ENCODE data around the gene C1QTNF7.

Gene C1QTNF7

DNA sequence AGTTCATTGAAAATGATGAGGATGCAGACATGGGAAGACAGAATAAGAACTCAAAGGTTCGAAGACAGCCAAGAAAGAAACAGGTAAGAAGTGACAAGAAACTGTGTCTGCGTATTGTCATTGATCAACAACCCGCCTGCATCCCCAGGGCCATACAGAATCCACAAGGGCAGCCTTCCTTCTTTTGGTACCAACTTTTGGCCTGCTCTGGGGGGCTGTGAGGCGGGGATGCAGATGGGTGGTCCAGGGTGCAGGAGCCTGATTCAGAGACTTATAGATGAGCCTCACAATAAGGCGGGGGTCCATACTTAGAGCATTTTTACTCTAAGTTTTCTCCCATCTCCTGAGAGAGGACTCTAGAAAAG lies 50.9 kb downstream of the C1QTNF7 start:
- no peaks in the 10 kb centered on the region for H3K4me1 ChIP-seq (ENCODE audit: control insufficient read depth, insufficient read depth, low read length, poor library complexity, severe bottlenecking)
- H3K27me3 ChIP-seq (replicated peaks; ENCODE audit: control insufficient read depth, insufficient read depth, low read length, poor library complexity, severe bottlenecking), result no peaks in the 10 kb centered on the region
- no peak overlapping the region for H3K27ac ChIP-seq (ENCODE audit: insufficient read depth, low read length, poor library complexity, severe bottlenecking)
- no peak for DNase-seq
- no peak overlapping the region for H3K4me3 ChIP-seq (ENCODE audit: insufficient read depth, low read depth, low read length, poor library complexity, severe bottlenecking)
- no peaks in the 10 kb centered on the region for H3K36me3 ChIP-seq (ENCODE audit: control insufficient read depth, insufficient read depth, low read length)
- no peaks in the 10 kb centered on the region for H3K9me3 ChIP-seq (ENCODE audit: control insufficient read depth, low read length)

DNA sequence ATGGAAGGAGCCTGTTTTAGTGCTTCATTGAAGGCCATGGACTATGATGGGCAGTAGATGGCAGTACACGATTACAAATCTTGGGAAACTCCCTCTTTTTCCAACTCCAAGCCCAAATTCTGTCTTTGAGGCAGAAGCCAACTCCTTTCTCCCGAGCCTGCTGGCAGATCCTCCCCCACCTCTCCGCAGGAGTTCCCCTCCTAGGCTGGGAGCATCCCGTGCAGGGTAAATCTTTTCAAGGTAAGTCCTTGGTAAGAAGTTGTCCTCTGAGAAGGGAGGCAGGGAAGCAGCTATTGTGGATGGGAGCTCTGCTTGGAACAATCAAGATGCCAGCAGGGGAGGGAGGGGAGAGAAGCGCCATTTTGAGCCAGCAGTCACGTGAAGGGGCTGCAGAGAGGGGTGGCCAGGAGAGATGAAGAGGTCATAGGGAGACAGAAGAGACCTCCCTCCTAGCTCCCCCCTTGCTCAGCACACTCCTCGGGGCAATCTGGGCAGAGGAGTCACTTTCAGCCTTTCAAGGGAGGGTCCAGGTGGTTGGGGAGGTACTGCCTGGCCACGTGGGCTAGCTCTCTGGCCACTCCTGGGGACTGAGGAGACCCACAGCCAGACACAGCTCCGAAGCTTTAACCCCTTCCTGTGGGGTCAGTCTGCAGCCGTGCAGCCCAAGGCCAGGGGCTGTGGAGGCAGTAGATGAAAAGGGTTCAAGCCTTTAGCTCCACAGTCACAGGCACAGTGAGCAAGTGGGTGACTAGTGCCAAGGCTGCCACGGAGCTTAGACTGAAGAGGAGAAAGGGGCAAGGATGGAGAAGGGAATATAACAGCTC lies 51.5 kb downstream of the C1QTNF7 start:
- no peak overlapping the region for H3K4me3 ChIP-seq (ENCODE audit: insufficient read depth, low read depth, low read length, poor library complexity, severe bottlenecking)
- no peak for DNase-seq
- H3K27ac ChIP-seq (ENCODE audit: insufficient read depth, low read length, poor library complexity, severe bottlenecking), result no peak overlapping the region

DNA sequence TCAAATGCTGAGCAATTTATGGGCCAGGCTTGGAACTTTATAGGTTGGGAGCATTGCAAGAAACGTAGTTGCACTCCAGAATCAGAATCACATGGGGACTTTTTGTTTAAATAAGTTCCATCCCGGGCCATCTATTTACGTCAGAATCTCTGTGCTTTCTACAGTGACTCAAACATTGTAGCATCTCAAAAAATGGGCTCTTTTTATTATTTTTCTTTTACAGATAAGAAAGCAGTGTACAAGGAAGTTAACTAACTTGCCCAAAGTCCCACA lies 52.0 kb downstream of the C1QTNF7 start:
- Histone ChIP-seq H3K9me3 (ENCODE audit: control insufficient read depth, low read length) (no peaks in the 10 kb centered on the region), H3K36me3 (ENCODE audit: control insufficient read depth, insufficient read depth, low read length) (no peaks in the 10 kb centered on the region), H3K27me3 (replicated peaks; ENCODE audit: control insufficient read depth, insufficient read depth, low read length, poor library complexity, severe bottlenecking) (no peaks in the 10 kb centered on the region), H3K27ac (ENCODE audit: insufficient read depth, low read length, poor library complexity, severe bottlenecking) (no peak overlapping the region), H3K4me3 (ENCODE audit: insufficient read depth, low read depth, low read length, poor library complexity, severe bottlenecking) (no peak overlapping the region), H3K4me1 (ENCODE audit: control insufficient read depth, insufficient read depth, low read length, poor library complexity, severe bottlenecking) (no peaks in the 10 kb centered on the region)
- no peak for DNase-seq

More for the DNA sequence above, 51.5 kb downstream of the C1QTNF7 start:
- H3K9me3 ChIP-seq (ENCODE audit: control insufficient read depth, low read length), result no peaks in the 10 kb centered on the region
- H3K27me3 ChIP-seq (replicated peaks; ENCODE audit: control insufficient read depth, insufficient read depth, low read length, poor library complexity, severe bottlenecking), result no peaks in the 10 kb centered on the region
- H3K4me1 ChIP-seq (ENCODE audit: control insufficient read depth, insufficient read depth, low read length, poor library complexity, severe bottlenecking), result no peaks in the 10 kb centered on the region
- no peaks in the 10 kb centered on the region for H3K36me3 ChIP-seq (ENCODE audit: control insufficient read depth, insufficient read depth, low read length)

DNA sequence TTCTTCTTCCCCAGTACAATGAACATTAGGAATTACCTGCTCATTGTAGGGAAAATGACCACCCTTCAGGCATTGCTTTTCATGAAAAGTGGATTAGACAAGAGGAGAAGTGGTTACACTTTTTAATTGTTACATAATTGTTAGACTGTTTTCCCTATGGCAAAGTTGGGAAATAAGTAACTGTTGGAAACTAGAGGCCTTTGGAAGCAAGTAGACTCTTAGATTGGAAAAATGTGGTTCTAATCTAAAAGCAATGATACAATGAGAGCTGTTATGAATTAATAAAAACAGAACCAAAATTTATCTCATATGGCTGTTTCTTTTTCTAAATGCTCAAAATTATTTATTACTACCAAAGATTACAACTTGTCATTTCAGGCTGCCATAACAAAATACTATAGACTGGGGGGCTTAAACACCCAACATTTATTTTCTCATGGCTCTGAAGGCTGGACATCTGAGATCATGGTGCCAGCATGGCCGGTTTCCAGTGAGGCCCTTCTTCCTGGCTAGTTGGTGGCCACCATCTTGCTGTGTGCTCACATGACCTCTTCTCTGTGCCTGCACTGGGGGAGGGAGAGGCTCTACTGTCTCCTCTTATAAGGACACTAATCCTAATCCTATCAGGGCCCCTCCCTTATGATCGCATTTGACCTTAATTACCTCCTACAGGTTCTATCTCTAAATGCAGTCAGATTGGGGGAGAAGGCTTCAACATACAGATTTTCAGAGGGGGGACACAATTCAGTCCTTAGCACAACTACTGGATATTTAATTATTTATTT lies 54.3 kb downstream of the C1QTNF7 start:
- DNase-seq, result no peak
- H3K4me3 ChIP-seq (ENCODE audit: insufficient read depth, low read depth, low read length, poor library complexity, severe bottlenecking), result no peak overlapping the region
- no peaks in the 10 kb centered on the region for H3K4me1 ChIP-seq (ENCODE audit: control insufficient read depth, insufficient read depth, low read length, poor library complexity, severe bottlenecking)
- H3K27ac ChIP-seq (ENCODE audit: insufficient read depth, low read length, poor library complexity, severe bottlenecking), result no peak overlapping the region
- no peaks in the 10 kb centered on the region for H3K27me3 ChIP-seq (replicated peaks; ENCODE audit: control insufficient read depth, insufficient read depth, low read length, poor library complexity, severe bottlenecking)
- no peaks in the 10 kb centered on the region for H3K9me3 ChIP-seq (ENCODE audit: control insufficient read depth, low read length)
- no peaks in the 10 kb centered on the region for H3K36me3 ChIP-seq (ENCODE audit: control insufficient read depth, insufficient read depth, low read length)

DNA sequence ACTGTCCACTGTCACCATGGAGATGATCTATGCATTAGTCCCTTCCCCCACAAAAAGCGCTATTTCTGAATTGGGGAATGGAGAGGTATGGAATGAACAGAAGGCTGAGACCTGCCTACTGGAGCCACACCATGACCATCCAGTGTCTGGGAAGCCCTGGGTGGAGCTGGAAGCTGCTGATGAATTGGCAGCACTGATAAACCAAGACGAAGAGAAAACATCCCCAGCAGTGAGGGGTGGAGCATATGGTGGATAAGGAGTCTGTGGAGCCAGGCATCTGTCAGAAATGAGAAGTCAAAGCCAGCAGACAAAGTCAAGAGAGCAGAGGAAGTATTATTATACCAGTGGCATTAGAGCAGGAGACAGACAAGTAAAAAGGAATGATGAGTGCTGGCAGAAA lies 55.0 kb downstream of the C1QTNF7 start:
- Histone ChIP-seq H3K27ac (ENCODE audit: insufficient read depth, low read length, poor library complexity, severe bottlenecking) (no peak overlapping the region), H3K9me3 (ENCODE audit: control insufficient read depth, low read length) (no peaks in the 10 kb centered on the region), H3K27me3 (replicated peaks; ENCODE audit: control insufficient read depth, insufficient read depth, low read length, poor library complexity, severe bottlenecking) (no peaks in the 10 kb centered on the region), H3K4me1 (ENCODE audit: control insufficient read depth, insufficient read depth, low read length, poor library complexity, severe bottlenecking) (no peaks in the 10 kb centered on the region), H3K36me3 (ENCODE audit: control insufficient read depth, insufficient read depth, low read length) (no peaks in the 10 kb centered on the region), H3K4me3 (ENCODE audit: insufficient read depth, low read depth, low read length, poor library complexity, severe bottlenecking) (no peak overlapping the region)
- DNase-seq, result no peak

DNA sequence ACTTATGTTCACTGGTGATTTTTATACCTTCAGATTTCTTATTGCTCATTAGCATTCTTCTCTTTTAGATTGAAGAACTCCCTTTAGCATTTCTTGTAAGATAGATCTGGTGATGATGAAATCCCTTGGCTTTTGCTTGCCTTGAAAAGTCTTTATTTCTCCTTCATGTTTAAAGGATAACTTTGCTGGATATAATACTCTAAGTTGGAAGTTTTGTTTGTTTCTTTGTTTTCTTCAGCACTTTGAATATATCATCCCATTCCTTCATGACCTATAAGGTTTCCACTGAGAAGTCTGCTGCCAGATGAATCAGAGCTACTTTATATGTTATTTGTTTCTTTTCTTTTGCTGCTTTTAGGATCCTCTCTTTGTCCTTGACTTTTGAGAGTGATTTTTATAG lies 60.3 kb downstream of the C1QTNF7 start:
- no peaks in the 10 kb centered on the region for H3K9me3 ChIP-seq (ENCODE audit: control insufficient read depth, low read length)
- no peak overlapping the region for H3K27ac ChIP-seq (ENCODE audit: insufficient read depth, low read length, poor library complexity, severe bottlenecking)
- H3K4me3 ChIP-seq (ENCODE audit: insufficient read depth, low read depth, low read length, poor library complexity, severe bottlenecking), result no peak overlapping the region
- H3K36me3 ChIP-seq (ENCODE audit: control insufficient read depth, insufficient read depth, low read length), result no peaks in the 10 kb centered on the region
- no peaks in the 10 kb centered on the region for H3K4me1 ChIP-seq (ENCODE audit: control insufficient read depth, insufficient read depth, low read length, poor library complexity, severe bottlenecking)
- DNase-seq, result no peak
- no peaks in the 10 kb centered on the region for H3K27me3 ChIP-seq (replicated peaks; ENCODE audit: control insufficient read depth, insufficient read depth, low read length, poor library complexity, severe bottlenecking)

DNA sequence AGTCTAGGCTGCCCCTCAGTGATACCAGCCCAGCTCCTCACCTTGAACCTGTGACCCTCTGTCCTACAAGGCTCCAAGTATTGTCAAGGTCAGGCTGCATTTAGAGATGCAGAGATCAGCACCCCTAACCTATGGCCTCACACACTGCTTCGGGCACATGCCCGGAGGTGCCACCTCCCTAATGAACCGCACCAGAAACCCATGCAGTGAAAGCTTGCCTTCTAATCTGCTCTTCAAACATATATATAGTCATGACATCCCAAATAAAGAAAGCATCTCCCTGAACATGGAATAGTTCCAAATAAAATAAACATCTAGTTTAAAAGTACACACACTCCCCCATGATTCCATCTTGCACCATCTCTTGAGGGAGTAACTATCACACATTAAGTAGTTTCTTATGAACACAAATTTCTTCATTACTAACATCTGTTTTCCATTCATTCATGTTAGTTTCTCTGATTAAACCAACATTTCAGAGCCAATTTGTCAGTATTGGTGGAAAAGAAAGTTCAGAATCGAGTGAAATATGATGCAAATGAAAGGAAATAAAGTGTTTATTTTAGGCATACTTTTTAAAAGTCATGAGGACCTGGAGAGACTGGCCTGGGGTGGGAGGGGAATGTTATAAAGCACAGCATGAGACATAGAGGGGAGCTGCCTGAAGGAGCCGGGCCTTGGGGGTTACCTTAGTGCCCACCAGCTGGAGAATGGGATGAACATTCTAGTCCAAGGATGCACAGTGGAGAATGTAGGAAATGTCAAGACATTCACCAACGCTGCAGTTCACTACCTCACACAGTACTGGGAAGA lies 61.0 kb downstream of the C1QTNF7 start:
- Histone ChIP-seq H3K27ac (ENCODE audit: insufficient read depth, low read length, poor library complexity, severe bottlenecking) (no peak overlapping the region), H3K4me3 (ENCODE audit: insufficient read depth, low read depth, low read length, poor library complexity, severe bottlenecking) (no peak overlapping the region), H3K9me3 (ENCODE audit: control insufficient read depth, low read length) (no peaks in the 10 kb centered on the region), H3K27me3 (replicated peaks; ENCODE audit: control insufficient read depth, insufficient read depth, low read length, poor library complexity, severe bottlenecking) (no peaks in the 10 kb centered on the region), H3K36me3 (ENCODE audit: control insufficient read depth, insufficient read depth, low read length) (no peaks in the 10 kb centered on the region), H3K4me1 (ENCODE audit: control insufficient read depth, insufficient read depth, low read length, poor library complexity, severe bottlenecking) (no peaks in the 10 kb centered on the region)
- no peak for DNase-seq

DNA sequence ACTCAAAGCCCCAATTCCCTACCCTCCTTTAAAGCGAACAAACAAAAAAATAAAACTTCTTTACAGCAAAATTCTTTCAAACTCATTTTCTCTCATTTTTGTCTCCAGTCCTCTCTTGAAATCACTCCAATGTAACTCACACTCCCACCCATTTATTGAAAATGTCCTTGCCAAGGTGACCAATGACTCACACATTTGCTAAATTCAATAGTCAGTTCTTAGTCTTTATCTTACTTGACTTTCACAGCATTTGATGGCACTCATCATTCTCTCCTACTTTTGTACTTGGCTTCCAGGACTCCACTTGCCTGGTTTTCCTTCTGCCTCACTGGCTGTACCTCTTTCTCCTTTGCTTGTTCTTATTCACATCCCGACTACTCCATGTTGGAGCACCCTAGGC lies 61.7 kb downstream of the C1QTNF7 start:
- Histone ChIP-seq H3K4me3 (ENCODE audit: insufficient read depth, low read depth, low read length, poor library complexity, severe bottlenecking) (no peak overlapping the region), H3K27me3 (replicated peaks; ENCODE audit: control insufficient read depth, insufficient read depth, low read length, poor library complexity, severe bottlenecking) (no peaks in the 10 kb centered on the region), H3K36me3 (ENCODE audit: control insufficient read depth, insufficient read depth, low read length) (no peaks in the 10 kb centered on the region), H3K9me3 (ENCODE audit: control insufficient read depth, low read length) (no peaks in the 10 kb centered on the region), H3K4me1 (ENCODE audit: control insufficient read depth, insufficient read depth, low read length, poor library complexity, severe bottlenecking) (no peaks in the 10 kb centered on the region), H3K27ac (ENCODE audit: insufficient read depth, low read length, poor library complexity, severe bottlenecking) (no peak overlapping the region)
- DNase-seq, result no peak

DNA sequence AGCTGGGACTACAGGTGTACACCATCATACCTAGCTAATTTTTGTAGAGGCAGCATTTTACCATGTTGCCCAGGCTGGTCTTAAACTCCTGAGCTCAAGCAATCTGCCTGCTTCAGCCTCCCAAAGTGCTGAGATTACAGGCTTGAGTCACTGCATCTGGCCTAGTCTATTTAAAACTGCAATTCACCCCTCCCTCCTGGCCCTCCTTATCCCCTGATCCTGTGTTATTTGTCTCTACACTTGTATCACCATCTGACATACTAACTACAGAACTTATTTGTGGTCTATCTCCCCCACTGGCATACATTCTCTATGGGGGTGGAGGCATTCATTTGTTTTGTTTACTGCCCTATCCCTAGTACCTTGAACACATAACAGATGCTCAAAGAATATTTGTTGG lies 65.6 kb downstream of the C1QTNF7 start:
- Histone ChIP-seq H3K9me3 (ENCODE audit: control insufficient read depth, low read length) (no peaks in the 10 kb centered on the region), H3K36me3 (ENCODE audit: control insufficient read depth, insufficient read depth, low read length) (no peaks in the 10 kb centered on the region), H3K4me3 (ENCODE audit: insufficient read depth, low read depth, low read length, poor library complexity, severe bottlenecking) (no peak overlapping the region), H3K27ac (ENCODE audit: insufficient read depth, low read length, poor library complexity, severe bottlenecking) (no peak overlapping the region), H3K4me1 (ENCODE audit: control insufficient read depth, insufficient read depth, low read length, poor library complexity, severe bottlenecking) (no peaks in the 10 kb centered on the region), H3K27me3 (replicated peaks; ENCODE audit: control insufficient read depth, insufficient read depth, low read length, poor library complexity, severe bottlenecking) (no peaks in the 10 kb centered on the region)
- no peak for DNase-seq

DNA sequence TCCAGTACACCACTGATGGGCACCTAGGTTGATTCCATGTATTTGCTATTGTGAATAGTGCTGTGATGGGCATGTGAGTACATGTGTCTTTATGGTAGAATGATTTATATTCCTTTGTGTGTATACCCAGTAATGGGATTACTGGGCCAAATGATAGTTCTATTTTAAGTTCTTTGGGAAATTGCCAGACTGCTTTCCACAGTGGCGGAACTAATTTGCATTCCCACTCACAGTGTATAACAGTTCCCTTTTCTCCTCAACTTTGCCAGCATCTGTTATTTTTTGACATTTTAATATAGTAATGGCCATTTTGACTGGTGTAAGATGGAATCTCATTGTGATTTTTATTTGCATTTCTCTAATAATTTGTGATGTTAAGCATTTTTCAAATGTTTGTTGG lies 67.8 kb downstream of the C1QTNF7 start:
- Histone ChIP-seq H3K27ac (ENCODE audit: insufficient read depth, low read length, poor library complexity, severe bottlenecking) (no peak overlapping the region), H3K4me1 (ENCODE audit: control insufficient read depth, insufficient read depth, low read length, poor library complexity, severe bottlenecking) (no peaks in the 10 kb centered on the region), H3K4me3 (ENCODE audit: insufficient read depth, low read depth, low read length, poor library complexity, severe bottlenecking) (no peak overlapping the region), H3K9me3 (ENCODE audit: control insufficient read depth, low read length) (no peaks in the 10 kb centered on the region), H3K36me3 (ENCODE audit: control insufficient read depth, insufficient read depth, low read length) (no peaks in the 10 kb centered on the region), H3K27me3 (replicated peaks; ENCODE audit: control insufficient read depth, insufficient read depth, low read length, poor library complexity, severe bottlenecking) (no peaks in the 10 kb centered on the region)
- no peak for DNase-seq

Data from effector memory CD4-positive, alpha-beta T cell (primary cell).